B cell (primary cell): ENCODE data around the gene PKM. TPM values are rescaled to one million over a fixed set of nuclear protein-coding genes. Genes with fewer than 3 reads are reported as not detected.

ENCODE experiments used
- ATAC-seq: fragments of 200-7000 bp; cut with Tn5 transposase; one replicate; pipeline ENCODE4 v1.10.0; 2021; ENCODE audit warnings: low read depth, mild to moderate bottlenecking, moderate number of reproducible peaks, moderate library complexity
- CTCF ChIA-PET: fragments of 350-600 bp; sonication (Branson Sonifier 250); formaldehyde crosslinking; loops from one replicate; lab custom pipeline; 2021; ENCODE audit warnings: antibody characterized with exemption, inconsistent platforms; lab: Charles Lee
- POLR2A ChIA-PET: fragments of 350-600 bp; sonication (Branson Sonifier 250); formaldehyde crosslinking; loops from one replicate; lab custom pipeline; 2021; ENCODE audit warnings: antibody characterized with exemption; lab: Charles Lee
- DNase-seq: peaks from one replicate; pipeline ENCODE4 v3.0.0; 2013
- H2AFZ ChIP-seq: 2 replicates; pipeline ENCODE4 v1.6.1; 2012; ENCODE audit warnings: mild to moderate bottlenecking, low read depth, low read length; ENCODE audit not compliant: insufficient read depth, poor library complexity, severe bottlenecking
- H3K27ac ChIP-seq, 2 donors: 1 replicate in 1 of 2; 2 replicates in 1 of 2; pipeline ENCODE4 v1.5.1; 2012 to 2013; ENCODE audit warnings: low read length in 2 of 2, mild to moderate bottlenecking in 2 of 2, moderate library complexity in 1 of 2
- H3K27me3 ChIP-seq, 4 experiments: fragments of 200-600 bp in 1 of 4; sonication (generic) in 1 of 4; replicated peaks in 1 of 4; 1 replicate in 2 of 4; 2 replicates in 2 of 4; pipeline versions ENCODE4 v1.6.1 to v1.7.0; 2013 to 2016; ENCODE audit warnings: low read length in 3 of 4, mild to moderate bottlenecking in 2 of 4, mixed read lengths in 1 of 4, moderate library complexity in 1 of 4; ENCODE audit not compliant: insufficient read depth in 4 of 4, control insufficient read depth in 3 of 4; ENCODE audit errors: control extremely low read depth in 1 of 4
- H3K36me3 ChIP-seq, 2 experiments: replicated peaks in 1 of 2; 1 replicate in 1 of 2; 2 replicates in 1 of 2; pipeline versions ENCODE4 v1.6.1 to v1.7.1; 2013; ENCODE audit warnings: low read length in 1 of 2; ENCODE audit not compliant: insufficient read depth in 2 of 2, control insufficient read depth in 1 of 2; ENCODE audit errors: control extremely low read depth in 1 of 2, extremely low read depth in 1 of 2
- H3K4me1 ChIP-seq, 2 donors: fragments of 200-600 bp in 1 of 2; sonication (generic) in 1 of 2; 1 replicate in 1 of 2; 2 replicates in 1 of 2; pipeline versions ENCODE4 v1.5.1 to v1.6.1; 2013 to 2017; ENCODE audit warnings: low read length in 2 of 2; ENCODE audit not compliant: control insufficient read depth in 2 of 2, insufficient read depth in 2 of 2
- H3K4me2 ChIP-seq: replicated peaks from 2 replicates; pipeline ENCODE3; 2012; ENCODE audit warnings: mild to moderate bottlenecking, low read depth, low read length; ENCODE audit not compliant: poor library complexity, severe bottlenecking
- H3K4me3 ChIP-seq, 5 experiments: fragments of 200-600 bp in 1 of 5; sonication (generic) in 1 of 5; 1 replicate in 3 of 5; 2 replicates in 2 of 5; pipeline versions ENCODE4 v1.5.1 to v1.7.0; 2011 to 2016; ENCODE audit warnings: low read length in 4 of 5, mild to moderate bottlenecking in 4 of 5, low read depth in 2 of 5, control low read depth in 1 of 5, moderate library complexity in 1 of 5; ENCODE audit not compliant: insufficient read depth in 1 of 5; ENCODE audit errors: control extremely low read depth in 1 of 5, extremely low read depth in 1 of 5
- H3K79me2 ChIP-seq: fragments of 200-600 bp; sonication (generic); one replicate; pipeline ENCODE4 v1.6.0; 2016; ENCODE audit warnings: low read length; ENCODE audit not compliant: control insufficient read depth, insufficient read depth
- H3K9ac ChIP-seq: fragments of 200-600 bp; sonication (generic); 2 replicates; pipeline ENCODE4 v1.6.1; 2017; ENCODE audit warnings: mild to moderate bottlenecking, low read length, moderate library complexity
- H3K9me3 ChIP-seq, 3 donors: one replicate each; pipeline versions ENCODE4 v1.6.1 to v1.7.1; 2013; ENCODE audit warnings: low read length in 2 of 3; ENCODE audit not compliant: control insufficient read depth in 2 of 3, insufficient read depth in 1 of 3; ENCODE audit errors: control extremely low read depth in 1 of 3
- H4K20me1 ChIP-seq: 2 replicates; pipeline ENCODE4 v1.6.0; 2012; ENCODE audit warnings: mild to moderate bottlenecking, low read length; ENCODE audit not compliant: insufficient read depth, control insufficient read depth, poor library complexity, severe bottlenecking
- H3K27ac Mint-ChIP-seq: one replicate; pipeline ENCODE4 v1.8.0; 2021; ENCODE audit warnings: mixed read lengths
- H3K27me3 Mint-ChIP-seq: one replicate; pipeline ENCODE4 v1.8.0; 2021; ENCODE audit warnings: mixed read lengths
- H3K4me1 Mint-ChIP-seq: one replicate; pipeline ENCODE4 v1.8.0; 2021; ENCODE audit warnings: mixed read lengths
- H3K4me3 Mint-ChIP-seq: one replicate; pipeline ENCODE4 v1.8.0; 2021; ENCODE audit warnings: mixed read lengths
- H3K9me3 Mint-ChIP-seq: one replicate; pipeline ENCODE4 v1.8.0; 2022; ENCODE audit warnings: mixed read lengths; ENCODE audit not compliant: insufficient read depth
- EZH2 ChIP-seq: IDR thresholded peaks from 2 replicates; pipeline ENCODE4 v1.6.1; 2012; ENCODE audit warnings: borderline replicate concordance, low read depth, mild to moderate bottlenecking, moderate library complexity, low read length; ENCODE audit not compliant: insufficient read depth, poor library complexity, severe bottlenecking
- WGBS: methylation state at CpG from one replicate; pipeline ENCODE4 v1.1.5; 2013; ENCODE audit warnings: missing lambda C conversion rate; ENCODE audit not compliant: insufficient coverage; 5-methylcytosine and 5-hydroxymethylcytosine counted together
- intact Hi-C: fragments of 100-400 bp; cut with micrococcal nuclease; formaldehyde crosslinking; loops from one replicate; pipeline ENCODE4 v1.10.0; 2022
- polyA plus RNA-seq: library from polyadenylated mRNA; depleted of rRNA; stranded (reverse); fragments of >200 nt; gene quantifications from 2 replicates; pipeline ENCODE4 v1.2.3, GENCODE V29; 2012
- total RNA-seq, 2 donors: library from RNA; stranded (reverse); fragments of 120-200 nt in 1 of 2; gene quantifications; 1 replicate in 1 of 2; 2 replicates in 1 of 2; pipeline versions ENCODE4 v1.2.3 to v1.2.4, GENCODE V29; 2013 to 2022
- TF ChIP-seq, protein P1 (sequence below): fragments of 200-600 bp; IDR thresholded peaks from one replicate; pipeline ENCODE4 v1.8.0; 2022; ENCODE audit warnings: antibody characterized with exemption, mild to moderate bottlenecking

Gene PKM
- total and polyA plus RNA-seq, 2 donors (not counting 1 experiment from before 2014, with no cell fraction given), result 179 to 323 TPM

DNA sequence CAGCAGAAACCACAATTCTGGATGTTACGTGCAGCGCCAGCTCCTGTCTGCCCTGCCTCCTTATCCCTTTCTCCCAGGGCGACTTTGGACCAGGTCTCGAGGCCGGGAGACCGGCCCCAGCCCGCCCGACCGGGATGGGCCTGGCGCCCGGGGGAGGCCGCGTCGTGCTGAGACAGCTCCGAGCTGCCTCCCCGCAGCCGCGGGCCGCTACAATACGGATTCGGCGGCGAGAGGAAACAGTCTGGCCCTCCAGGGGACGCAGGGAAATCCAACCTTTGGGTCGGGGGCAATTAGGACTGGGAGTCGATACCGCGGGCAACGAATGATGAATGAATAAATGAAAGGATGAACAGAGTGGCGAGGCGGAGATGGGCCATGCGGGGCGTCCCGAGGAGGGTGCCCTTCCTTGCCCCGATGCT is 33.9 kb downstream of the PKM start:
- Histone ChIP-seq H3K4me2 (peak overlapping the region; percentile 68), H3K27me3 (peaks cover 0 to 26% (median 5%) of the 10 kb centered on the region in 4 experiments), H3K4me3 (peak overlapping the region in 2 of 5 experiments; percentile 11 to 26), H4K20me1 (peaks cover 18% of the 10 kb centered on the region), H3K4me1 (peaks cover 6 to 10% of the 10 kb centered on the region in 2 donors), H3K79me2 (no peaks in the 10 kb centered on the region), H2AFZ (peak overlapping the region; percentile 58), H3K9ac (peak overlapping the region; percentile 23), H3K36me3 (peaks cover 9 to 37% of the 10 kb centered on the region in 2 experiments), H3K9me3 (no peaks in the 10 kb centered on the region), H3K27ac (no peak overlapping the region)
- CTCF ChIA-PET, result interaction anchor here (0.6 to 9.5 kb wide), 5 partner anchors 10 to 453 kb away, joined by 3 to 137 read pairs (median 3); partner anchors contain the start of gene PKM
- DNase-seq (no peak), ATAC-seq (no peak)
- intact Hi-C loops, result loop anchor here (5.0 kb wide), 1 partner anchor 335 kb away; no protein-coding TSS in a partner anchor
- no peak overlapping the region for H3K27ac Mint-ChIP-seq
- H3K4me3 Mint-ChIP-seq, result peak overlapping the region; percentile 71
- no peak for TF ChIP-seq EZH2
- TF ChIP-seq, protein P1, sequence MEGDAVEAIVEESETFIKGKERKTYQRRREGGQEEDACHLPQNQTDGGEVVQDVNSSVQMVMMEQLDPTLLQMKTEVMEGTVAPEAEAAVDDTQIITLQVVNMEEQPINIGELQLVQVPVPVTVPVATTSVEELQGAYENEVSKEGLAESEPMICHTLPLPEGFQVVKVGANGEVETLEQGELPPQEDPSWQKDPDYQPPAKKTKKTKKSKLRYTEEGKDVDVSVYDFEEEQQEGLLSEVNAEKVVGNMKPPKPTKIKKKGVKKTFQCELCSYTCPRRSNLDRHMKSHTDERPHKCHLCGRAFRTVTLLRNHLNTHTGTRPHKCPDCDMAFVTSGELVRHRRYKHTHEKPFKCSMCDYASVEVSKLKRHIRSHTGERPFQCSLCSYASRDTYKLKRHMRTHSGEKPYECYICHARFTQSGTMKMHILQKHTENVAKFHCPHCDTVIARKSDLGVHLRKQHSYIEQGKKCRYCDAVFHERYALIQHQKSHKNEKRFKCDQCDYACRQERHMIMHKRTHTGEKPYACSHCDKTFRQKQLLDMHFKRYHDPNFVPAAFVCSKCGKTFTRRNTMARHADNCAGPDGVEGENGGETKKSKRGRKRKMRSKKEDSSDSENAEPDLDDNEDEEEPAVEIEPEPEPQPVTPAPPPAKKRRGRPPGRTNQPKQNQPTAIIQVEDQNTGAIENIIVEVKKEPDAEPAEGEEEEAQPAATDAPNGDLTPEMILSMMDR, result no peak
- H3K4me1 Mint-ChIP-seq, result peaks cover 21% of the 10 kb centered on the region
- peaks cover 27% of the 10 kb centered on the region for H3K27me3 Mint-ChIP-seq
- POLR2A ChIA-PET, result no interaction called here
- H3K9me3 Mint-ChIP-seq, result no peaks in the 10 kb centered on the region
- 29% methylated on average over 35 of the region's 35 CpGs for WGBS

GRCh38 chr15:72196409-72197040 is 34.5 kb downstream of the PKM start:
- TF ChIP-seq, protein P1, result no peak
- TF ChIP-seq EZH2, result no peak
- Histone ChIP-seq H3K79me2 (no peaks in the 10 kb centered on the region), H3K4me2 (peak overlapping the region; percentile 68), H2AFZ (no peak overlapping the region), H3K9ac (no peak overlapping the region), H3K27me3 (peaks cover 0 to 26% (median 5%) of the 10 kb centered on the region in 4 experiments), H3K9me3 (no peaks in the 10 kb centered on the region), H3K27ac (no peak overlapping the region), H3K4me3 (no peak overlapping the region), H4K20me1 (peaks cover 18% of the 10 kb centered on the region), H3K36me3 (peaks cover 6 to 33% of the 10 kb centered on the region in 2 experiments), H3K4me1 (peaks cover 6 to 10% of the 10 kb centered on the region in 2 donors)
- Mint-ChIP-seq H3K4me1 (peaks cover 19% of the 10 kb centered on the region), H3K27me3 (peaks cover 27% of the 10 kb centered on the region), H3K9me3 (no peaks in the 10 kb centered on the region), H3K27ac (no peak overlapping the region), H3K4me3 (peak overlapping the region; percentile 47)
- ChIA-PET POLR2A (no interaction called here), CTCF (interaction anchor here (0.6 to 9.5 kb wide), 5 partner anchors 9 to 453 kb away, joined by 3 to 137 read pairs (median 3); partner anchors contain the start of genes PKM and SENP8)
- peak; percentile 26 for DNase-seq
- ATAC-seq, result no peak
- intact Hi-C loops, result loop anchor here (5.0 kb wide), 1 partner anchor 336 kb away; no protein-coding TSS in a partner anchor
- 91% methylated on average over 9 of the region's 13 CpGs for WGBS
